ENCODE results near the gene REV1. TPM values are rescaled to one million over a fixed set of nuclear protein-coding genes. Genes with fewer than 3 reads are reported as not detected.

The REV1 gene
- total RNA-seq, 1 donor from 2014 or later: 51.9 TPM

DNA sequence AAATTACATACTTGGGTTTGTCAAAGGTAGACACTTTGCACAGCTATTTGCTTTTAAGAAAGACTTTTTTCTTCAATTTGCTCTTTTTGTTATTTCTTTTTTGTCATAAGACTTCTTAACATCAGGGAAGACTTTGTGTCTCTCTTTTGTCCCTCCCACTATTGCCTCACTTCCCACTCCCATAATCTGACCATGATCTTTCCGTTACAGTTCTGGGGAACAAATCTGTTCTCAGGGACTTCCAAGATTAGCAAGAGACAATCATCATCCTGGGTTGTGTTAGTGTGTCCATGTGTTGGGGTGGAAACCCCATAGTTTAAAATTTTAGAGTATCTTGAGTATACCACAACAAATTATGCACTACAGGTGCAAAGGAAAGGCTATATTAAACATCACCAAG lies 75.3 kb downstream of the REV1 start:
- Mint-ChIP-seq H3K4me1 (no peaks in the 10 kb centered on the region), H3K36me3 (peaks cover 46% of the 10 kb centered on the region), H3K27ac (no peak overlapping the region), H3K9me3 (no peaks in the 10 kb centered on the region), H3K4me3 (no peak overlapping the region), H3K27me3 (ENCODE audit: insufficient read depth, low read depth) (no peaks in the 10 kb centered on the region)
- no peak for DNase-seq (ENCODE audit: low spot score)
- Histone ChIP-seq H3K79me2 (ENCODE audit: low read depth) (no peaks in the 10 kb centered on the region), H3F3A (ENCODE audit: low read depth) (no peaks in the 10 kb centered on the region), H3K4me1 (no peaks in the 10 kb centered on the region), H3K9me3 (ENCODE audit: low read depth) (no peaks in the 10 kb centered on the region), H2AFZ (replicated peaks) (no peak overlapping the region), H3K36me3 (no peaks in the 10 kb centered on the region), H3K9ac (no peak overlapping the region), H3K27me3 (no peaks in the 10 kb centered on the region), H3K27ac (no peak overlapping the region), H3K4me3 (no peak overlapping the region), H4K20me1 (ENCODE audit: low read depth) (no peaks in the 10 kb centered on the region), H3K4me2 (no peak overlapping the region)
- no peak for TF ChIP-seq EZH2phosphoT487 (IDR thresholded peaks at IDR 0.05)
- TF ChIP-seq, protein P1, sequence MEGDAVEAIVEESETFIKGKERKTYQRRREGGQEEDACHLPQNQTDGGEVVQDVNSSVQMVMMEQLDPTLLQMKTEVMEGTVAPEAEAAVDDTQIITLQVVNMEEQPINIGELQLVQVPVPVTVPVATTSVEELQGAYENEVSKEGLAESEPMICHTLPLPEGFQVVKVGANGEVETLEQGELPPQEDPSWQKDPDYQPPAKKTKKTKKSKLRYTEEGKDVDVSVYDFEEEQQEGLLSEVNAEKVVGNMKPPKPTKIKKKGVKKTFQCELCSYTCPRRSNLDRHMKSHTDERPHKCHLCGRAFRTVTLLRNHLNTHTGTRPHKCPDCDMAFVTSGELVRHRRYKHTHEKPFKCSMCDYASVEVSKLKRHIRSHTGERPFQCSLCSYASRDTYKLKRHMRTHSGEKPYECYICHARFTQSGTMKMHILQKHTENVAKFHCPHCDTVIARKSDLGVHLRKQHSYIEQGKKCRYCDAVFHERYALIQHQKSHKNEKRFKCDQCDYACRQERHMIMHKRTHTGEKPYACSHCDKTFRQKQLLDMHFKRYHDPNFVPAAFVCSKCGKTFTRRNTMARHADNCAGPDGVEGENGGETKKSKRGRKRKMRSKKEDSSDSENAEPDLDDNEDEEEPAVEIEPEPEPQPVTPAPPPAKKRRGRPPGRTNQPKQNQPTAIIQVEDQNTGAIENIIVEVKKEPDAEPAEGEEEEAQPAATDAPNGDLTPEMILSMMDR (IDR thresholded peaks at IDR 0.05): no peak
- TF ChIP-seq EZH2 (IDR thresholded peaks at IDR 0.05): no peak

DNA sequence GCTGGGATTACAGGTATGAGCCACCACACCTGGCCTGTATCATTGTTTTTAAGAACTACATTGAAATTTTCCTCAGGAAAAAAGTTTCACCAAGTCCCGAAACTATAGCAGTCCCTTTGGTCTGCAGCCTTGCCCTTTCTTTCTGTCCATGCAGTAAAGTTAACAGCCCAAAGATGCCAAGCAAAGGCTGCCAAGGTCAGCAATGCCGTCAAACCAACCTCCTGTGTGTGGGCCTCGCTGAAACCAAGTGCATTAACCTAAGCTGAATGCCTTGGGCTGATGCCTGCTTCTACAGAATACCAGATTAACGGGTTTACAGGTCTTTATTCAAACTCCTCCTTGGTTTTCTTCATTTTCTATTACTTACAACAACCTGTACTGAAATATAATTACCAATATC lies 79.5 kb downstream of the REV1 start:
- Mint-ChIP-seq H3K27ac (no peak overlapping the region), H3K27me3 (ENCODE audit: insufficient read depth, low read depth) (peaks cover under 1% of the 10 kb centered on the region), H3K36me3 (peaks cover 31% of the 10 kb centered on the region), H3K9me3 (no peaks in the 10 kb centered on the region), H3K4me3 (no peak overlapping the region), H3K4me1 (no peaks in the 10 kb centered on the region)
- H3K4me3 ChIP-seq: no peak overlapping the region
- H3K27ac ChIP-seq: no peak overlapping the region
- H3K79me2 ChIP-seq (ENCODE audit: low read depth): no peaks in the 10 kb centered on the region
- no peaks in the 10 kb centered on the region for H3K4me1 ChIP-seq
- H2AFZ ChIP-seq (replicated peaks): no peak overlapping the region
- H3K27me3 ChIP-seq: no peaks in the 10 kb centered on the region
- H3K9ac ChIP-seq: no peak overlapping the region
- no peaks in the 10 kb centered on the region for H4K20me1 ChIP-seq (ENCODE audit: low read depth)
- DNase-seq (ENCODE audit: low spot score): no peak
- no peaks in the 10 kb centered on the region for H3F3A ChIP-seq (ENCODE audit: low read depth)
- TF ChIP-seq EZH2phosphoT487 (IDR thresholded peaks at IDR 0.05): no peak
- TF ChIP-seq, protein P1 (IDR thresholded peaks at IDR 0.05): no peak
- no peak for TF ChIP-seq EZH2 (IDR thresholded peaks at IDR 0.05)
- peaks cover 5% of the 10 kb centered on the region for H3K36me3 ChIP-seq
- H3K9me3 ChIP-seq (ENCODE audit: low read depth): no peaks in the 10 kb centered on the region
- H3K4me2 ChIP-seq: no peak overlapping the region

DNA sequence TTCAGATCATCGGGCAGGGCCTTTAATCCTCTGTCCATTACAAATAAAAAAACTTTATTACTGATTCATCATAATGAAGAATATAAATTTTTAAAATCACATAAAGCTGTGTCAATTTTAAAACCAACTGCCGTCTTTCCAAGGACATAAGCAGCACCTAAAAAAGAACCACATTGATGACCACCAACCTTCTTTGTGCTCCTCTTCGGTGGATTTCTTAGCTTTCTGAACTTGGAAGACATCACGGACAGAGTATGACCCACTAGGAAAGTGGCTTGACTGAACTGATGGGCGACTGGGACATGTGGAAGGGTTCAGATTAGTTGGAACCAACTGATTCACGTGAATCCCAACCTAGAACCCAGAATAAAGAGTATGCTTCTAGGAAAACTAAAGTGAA lies 83.7 kb downstream of the REV1 start:
- no peaks in the 10 kb centered on the region for H3K4me1 ChIP-seq

More for the DNA sequence above, 83.7 kb downstream of the REV1 start:
- Histone ChIP-seq H4K20me1 (ENCODE audit: low read depth) (peaks cover 19% of the 10 kb centered on the region), H3K9ac (no peak overlapping the region), H3K36me3 (peaks cover 11% of the 10 kb centered on the region), H3K27ac (no peak overlapping the region), H2AFZ (replicated peaks) (no peak overlapping the region), H3K9me3 (ENCODE audit: low read depth) (no peaks in the 10 kb centered on the region), H3F3A (ENCODE audit: low read depth) (peaks cover 9% of the 10 kb centered on the region), H3K27me3 (no peaks in the 10 kb centered on the region), H3K4me2 (no peak overlapping the region), H3K4me3 (no peak overlapping the region), H3K79me2 (ENCODE audit: low read depth) (no peaks in the 10 kb centered on the region)
- peaks cover 23% of the 10 kb centered on the region for H3K4me1 Mint-ChIP-seq
- no peaks in the 10 kb centered on the region for H3K9me3 Mint-ChIP-seq
- DNase-seq (ENCODE audit: low spot score): no peak
- H3K4me3 Mint-ChIP-seq: no peak overlapping the region
- H3K27ac Mint-ChIP-seq: no peak overlapping the region
- H3K27me3 Mint-ChIP-seq (ENCODE audit: insufficient read depth, low read depth): peaks cover 6% of the 10 kb centered on the region
- TF ChIP-seq EZH2 (IDR thresholded peaks at IDR 0.05) (no peak), EZH2phosphoT487 (IDR thresholded peaks at IDR 0.05) (no peak)
- TF ChIP-seq, protein P1 (IDR thresholded peaks at IDR 0.05): no peak
- H3K36me3 Mint-ChIP-seq: peaks cover 31% of the 10 kb centered on the region
